HG02852 (cell line): ENCODE measurements around the gene MAML3.

Experiments used
- ATAC-seq: cut with Tn5 transposase; IDR thresholded peaks from one replicate; pipeline ENCODE4 v1.9.1; 2021; ENCODE audit warnings: mild to moderate bottlenecking, moderate library complexity; ENCODE audit not compliant: unreplicated experiment

The MAML3 gene

DNA sequence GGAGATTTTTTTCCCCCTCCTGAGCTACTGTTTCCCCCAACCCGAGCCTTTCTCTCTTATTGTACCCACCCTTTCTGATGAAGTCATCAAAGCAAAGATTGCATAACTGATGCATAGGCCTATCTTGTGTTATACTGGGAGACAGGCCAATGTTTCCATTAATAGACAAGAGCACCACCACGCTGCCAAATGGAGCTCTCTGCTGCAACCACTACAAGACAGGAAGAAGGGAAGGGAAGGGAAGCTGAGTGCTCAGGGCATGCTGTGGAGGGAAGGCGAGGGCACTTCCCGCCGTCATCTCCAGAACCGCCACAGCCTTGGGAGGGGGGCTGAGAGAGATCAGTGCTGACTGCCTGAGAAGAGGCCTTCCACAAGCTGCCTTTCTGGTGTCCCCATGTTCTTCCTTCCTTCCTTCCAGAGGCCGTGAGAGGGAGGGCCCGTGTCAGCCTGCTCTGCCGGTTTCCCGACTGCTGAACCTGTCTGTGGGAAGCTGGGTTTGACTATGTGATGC is 413.4 kb downstream of the MAML3 start:
- ATAC-seq: no peak

DNA sequence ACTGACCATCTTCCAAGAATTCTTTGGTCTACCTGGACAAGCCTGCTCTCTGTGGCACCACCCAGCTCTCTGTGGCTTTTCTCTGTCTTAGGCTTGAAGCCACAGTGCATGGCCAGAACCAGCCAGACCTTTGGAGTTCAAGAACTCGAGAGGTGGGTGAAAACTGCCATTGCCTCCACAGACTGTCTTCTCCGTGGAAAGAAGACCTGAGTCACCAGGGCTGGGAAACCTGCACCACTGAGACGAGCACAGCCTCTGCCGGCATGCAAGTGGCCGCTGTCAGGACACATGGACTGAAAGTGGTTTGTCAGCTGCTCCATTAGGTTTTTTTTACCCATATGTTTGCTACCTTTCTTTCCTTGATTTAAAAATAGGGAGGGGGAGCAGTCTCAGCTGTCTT is 413.9 kb downstream of the MAML3 start:
- ATAC-seq: no peak

DNA sequence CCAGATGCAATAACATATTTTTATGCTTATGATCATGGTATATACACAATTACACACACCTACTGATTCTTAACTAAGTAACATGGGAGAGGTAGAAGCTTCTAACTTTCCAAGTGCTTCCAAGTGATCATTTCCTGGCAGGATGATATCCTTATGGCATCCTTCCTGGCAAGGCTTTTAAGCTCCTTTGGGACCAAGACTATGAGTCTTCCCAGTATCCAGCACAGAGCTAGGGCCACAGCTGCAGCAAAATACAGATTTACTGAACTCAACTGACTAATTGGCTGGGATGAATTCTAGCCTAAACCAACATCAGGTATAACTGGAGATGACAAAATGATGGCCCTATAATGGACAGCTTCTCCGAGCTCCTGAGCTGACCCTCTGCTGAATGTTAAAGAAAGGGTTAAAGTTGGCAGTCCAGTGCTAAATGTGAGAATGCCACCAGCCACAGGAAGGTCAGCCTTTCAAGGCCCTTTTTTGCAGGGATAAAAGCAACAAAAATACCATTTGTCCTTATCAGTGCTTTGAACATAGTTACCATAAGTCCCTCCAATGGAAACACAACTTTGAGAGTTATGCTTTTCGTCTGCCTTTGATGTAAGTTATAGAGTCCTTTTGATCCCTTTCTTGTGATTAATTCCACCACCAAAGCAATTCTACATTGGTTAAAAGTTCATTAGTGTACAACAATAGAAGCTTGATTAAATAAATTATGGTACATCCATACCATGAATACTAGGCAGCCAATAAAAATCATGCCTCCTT is 415.0 kb downstream of the MAML3 start:
- ATAC-seq: no peak

DNA sequence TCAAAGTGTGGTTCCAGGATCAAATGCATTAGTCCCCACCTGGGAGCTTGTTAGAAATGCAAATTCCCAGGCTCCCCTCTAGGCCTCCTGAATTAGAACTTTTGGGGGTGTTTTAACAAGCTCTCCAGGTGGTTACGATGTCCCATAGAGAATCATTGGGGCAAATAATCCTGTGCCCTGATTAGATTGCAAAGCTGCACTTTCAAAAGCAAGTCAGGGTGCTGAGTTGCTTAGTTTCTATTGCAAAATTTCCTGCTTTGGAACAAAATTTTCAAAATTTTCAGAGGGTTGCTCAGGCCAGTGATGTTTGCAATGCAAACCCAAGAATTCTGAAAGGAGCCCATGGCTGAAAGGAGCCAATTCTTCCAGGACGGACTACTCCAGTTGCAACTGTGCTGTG is 417.3 kb downstream of the MAML3 start:
- no peak for ATAC-seq

DNA sequence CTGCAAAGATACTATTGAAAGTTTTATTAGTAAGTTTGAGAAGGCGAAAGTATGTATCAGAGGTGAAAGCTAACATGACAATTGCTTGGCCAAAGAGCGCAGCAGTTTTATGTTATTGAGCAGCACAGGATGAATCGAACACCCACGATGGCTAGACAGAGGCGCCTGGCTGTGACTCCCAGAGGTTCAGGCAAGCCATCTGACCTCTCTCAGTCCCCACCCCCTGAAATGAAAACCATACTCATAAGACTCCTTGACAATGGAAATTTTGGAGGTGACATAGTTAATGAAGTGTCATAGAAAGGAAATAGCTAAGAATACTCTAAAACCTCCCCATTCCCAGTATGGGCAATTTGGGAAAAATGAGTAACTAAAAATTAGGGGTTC is 417.7 kb downstream of the MAML3 start:
- no peak for ATAC-seq

DNA sequence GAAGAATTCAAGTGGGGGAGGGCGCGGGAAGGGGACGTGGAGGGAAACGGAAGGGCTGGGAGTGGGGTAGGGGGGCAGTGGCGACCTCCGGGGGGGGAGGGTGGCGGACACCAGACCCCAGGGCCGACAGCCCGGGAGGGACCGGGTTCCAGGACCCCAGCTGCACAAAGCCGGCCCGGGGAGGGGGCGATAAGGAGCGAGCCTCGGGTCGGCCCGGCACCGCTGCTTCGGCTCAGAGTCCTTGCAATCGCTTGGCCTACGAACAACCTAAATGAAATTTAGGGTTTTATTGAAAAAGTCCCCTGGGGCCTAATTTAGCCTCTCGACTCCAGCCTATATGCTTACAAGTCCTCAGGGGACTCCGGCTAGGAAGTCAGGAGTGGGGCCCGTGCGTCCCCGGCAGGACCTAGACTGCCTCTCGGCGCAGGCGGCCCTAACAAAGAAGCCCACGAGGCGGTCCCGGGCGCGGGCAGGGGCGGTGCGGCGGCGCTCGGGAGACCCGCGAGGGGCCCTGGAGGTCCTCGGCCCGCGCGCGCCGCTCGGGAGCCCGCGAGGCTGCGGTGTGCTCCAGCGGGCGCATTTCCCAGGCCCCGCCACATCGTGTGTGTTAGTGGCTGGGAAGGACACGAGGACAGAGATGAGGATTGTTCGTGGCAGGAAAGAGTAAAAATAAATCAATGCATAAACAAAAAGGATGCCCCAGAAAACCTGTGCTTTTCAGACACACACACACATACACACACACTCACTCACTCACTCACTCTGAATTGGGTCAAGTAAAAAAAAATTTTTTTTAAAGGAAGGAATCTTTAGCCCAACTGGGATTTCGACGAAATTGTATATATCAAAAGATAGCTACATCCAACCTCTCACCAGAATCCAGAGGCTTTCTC is 418.4 kb downstream of the MAML3 start:
- ATAC-seq: no peak

DNA sequence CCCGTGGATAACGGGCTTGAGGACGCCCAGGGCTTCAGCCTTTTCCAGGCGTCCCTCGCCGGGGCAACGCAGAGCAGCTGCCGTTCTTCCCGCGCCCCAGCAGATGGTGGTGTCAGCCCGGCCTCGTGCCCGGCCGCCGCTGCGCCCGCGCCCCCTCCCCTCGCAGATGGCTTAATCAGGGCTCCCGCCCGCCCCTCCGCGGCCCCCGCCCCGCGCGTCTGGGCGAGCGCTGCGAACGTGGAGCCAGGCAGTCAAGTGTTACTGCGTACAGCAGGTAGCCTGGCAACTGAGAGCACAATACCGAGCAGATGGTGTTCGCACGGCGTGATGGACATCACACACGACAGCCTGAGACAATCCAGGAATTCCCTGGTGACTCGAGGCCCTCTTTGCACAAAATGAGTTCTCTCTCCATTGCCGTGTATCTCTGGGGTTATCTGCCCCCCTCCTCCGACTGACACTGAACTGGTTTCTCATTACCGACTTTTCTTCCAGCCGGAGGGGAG is 419.1 kb downstream of the MAML3 start:
- peak; percentile 66 for ATAC-seq

DNA sequence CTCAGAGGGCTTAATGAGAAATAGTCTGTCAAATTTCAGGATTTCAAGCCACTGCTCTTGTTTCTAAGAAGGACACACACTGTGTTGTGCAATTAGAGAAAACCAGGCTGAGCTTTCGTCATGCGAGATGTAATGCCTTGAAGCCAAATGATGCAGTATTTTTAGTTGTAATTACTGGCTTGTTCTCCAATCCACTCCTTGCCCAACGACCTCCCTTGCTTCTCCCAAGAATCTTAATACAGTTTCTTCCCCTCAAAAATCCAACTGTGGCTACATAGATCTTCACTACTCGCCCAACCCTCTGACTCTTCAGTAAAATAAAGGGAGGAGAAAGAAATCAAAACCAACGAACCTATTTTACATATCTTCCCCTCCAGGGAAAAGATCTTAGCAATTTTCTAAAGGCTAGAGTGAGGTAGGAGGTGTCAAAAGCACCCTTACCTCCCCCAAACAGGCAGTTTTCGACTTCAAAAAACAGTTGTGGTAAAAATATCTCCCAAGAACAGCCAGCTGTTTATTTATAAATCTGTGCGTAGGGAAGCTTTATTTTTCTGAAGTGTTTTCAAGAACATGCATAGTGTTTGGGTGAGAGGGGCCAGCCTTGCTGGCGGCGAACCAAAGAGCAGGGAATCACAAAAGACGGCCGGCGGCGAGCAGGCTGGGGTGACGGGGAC is 419.6 kb downstream of the MAML3 start:
- ATAC-seq: no peak

DNA sequence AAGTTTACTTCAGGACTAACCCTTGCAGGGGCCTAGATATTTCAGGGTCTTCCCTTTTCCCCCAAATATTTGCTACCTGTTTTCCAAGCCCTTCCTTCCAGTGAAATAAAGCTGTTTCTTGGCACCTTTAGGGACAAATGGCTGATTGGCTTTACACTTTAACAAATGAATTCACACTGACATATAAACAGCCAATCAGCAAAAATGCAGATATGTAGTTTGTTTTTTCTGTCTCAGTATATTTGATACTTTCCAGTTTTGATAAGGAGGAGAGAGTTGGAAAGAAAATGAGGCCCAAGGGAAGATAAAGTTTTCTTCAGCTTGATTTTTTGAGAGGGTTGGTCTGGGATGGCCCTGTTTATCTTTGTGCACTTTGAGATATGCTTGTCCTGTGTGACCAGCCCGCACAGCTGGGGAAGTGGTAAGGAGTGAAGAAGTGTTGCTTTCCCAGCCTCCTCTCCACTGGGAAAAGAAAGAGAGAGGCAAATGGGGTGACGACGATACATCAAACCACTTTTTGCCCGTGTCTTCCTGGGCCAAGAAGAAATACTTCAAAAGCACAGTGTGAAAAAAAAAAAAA is 420.9 kb downstream of the MAML3 start:
- no peak for ATAC-seq

DNA sequence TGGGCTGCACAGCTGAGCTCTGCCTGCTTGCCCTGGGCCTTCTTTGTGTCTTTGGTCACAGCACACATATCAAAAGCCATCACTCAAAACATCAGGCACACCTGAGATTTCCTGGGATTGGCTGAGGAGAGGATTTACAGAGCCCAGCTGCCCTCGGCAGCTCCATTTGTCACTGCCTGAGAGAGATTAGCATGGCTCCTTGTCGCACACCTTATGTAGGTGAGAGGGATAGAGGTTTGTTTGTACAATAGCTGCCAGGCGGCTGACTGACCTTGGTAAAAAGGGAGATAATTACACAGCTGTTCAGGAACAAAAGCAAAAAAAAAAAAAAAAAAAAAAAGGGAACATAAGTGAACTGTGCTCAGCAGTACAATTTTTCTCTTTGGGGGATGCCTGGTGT is 425.1 kb downstream of the MAML3 start:
- ATAC-seq: no peak

DNA sequence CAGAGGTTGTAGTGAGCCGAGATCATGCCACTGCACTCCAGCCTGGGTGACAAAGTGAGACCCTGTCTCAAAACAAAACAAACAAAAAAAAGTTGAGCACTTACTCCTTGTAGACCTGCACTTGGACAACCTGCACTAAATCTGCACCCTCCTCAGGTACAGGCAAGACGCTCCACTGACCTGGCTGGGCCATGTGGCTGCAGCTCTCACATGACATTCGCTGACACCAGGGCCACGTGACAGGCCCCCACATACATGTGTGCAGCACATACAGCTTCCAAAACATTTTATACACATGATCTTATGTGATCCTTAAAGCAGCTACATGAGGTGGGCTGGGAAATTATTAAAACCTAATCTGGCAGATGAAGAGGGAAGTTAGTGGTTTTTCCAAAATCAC is 425.8 kb downstream of the MAML3 start:
- no peak for ATAC-seq

DNA sequence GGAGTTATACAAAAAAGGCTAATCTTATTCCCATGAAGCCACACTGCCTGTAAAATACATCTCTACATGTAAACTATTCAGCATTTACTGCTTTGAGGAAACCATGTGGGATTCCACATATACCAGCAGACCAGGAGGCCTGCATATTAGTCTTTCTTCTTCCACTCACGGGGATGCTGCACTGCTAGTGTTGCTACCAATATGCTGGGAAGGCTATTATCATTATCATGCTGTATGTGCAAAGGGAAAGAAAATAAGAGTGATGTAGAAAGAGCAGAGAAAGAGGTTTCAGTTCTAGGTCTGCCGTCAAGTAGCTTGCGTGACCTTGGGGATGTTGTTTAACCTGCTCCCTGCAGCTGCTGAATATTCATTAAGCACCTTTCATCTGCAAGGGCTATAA is 427.4 kb downstream of the MAML3 start:
- ATAC-seq: no peak

DNA sequence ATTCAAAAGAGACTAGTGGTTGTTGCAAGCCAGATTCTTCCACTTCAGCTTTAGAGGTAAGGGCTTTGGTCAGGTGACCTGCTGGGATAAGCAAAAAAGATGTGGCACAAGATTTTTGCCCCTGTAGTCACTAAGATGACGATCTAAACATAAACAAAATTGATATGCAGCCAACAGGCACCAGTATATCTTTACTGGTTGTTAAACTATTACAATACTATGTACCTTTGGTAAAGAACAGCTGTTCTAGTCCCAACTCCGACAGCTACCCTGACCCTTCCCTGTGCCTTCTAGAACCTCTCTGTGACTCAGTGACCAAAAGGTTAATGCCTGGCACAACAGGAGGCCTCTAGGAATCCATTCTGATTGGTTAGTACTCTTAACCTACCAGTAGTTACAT is 428.7 kb downstream of the MAML3 start:
- no peak for ATAC-seq

DNA sequence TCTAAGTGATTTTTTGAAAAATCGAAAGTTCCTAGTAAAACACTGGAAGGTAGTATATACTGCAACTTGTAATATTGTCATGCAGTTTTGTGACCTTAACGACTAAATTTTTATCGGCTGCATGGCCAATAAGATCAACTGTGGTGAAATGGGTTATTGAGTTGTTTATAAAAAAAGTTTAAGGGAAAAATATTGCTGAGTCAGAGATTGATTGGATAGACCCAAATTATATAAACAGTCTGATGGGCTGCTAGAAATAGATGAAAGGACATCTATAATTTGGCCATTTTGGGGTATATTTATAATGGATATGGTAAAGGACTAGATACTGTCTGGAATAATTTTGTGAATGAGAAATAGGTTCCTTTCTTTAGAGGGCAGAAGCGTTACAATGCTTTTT is 432.2 kb downstream of the MAML3 start:
- no peak for ATAC-seq

DNA sequence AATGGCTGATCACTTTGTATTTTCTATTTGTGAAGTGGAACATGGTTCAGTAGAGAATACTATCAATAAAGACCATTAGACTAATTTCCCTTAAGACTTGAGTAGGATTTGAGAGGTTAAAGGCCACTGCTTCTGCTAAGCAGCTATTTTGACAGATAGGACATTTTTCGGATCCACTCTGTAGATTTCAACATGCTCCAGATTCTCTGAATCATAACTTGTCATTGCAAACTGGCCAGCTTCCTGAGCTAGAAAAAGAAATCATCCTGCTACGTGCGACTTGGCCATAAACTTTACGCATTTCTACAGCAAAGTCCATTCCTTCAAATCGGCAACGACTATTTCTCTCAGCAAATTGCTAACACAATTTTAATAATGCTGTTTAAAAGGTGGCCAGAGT is 433.2 kb downstream of the MAML3 start:
- no peak for ATAC-seq

DNA sequence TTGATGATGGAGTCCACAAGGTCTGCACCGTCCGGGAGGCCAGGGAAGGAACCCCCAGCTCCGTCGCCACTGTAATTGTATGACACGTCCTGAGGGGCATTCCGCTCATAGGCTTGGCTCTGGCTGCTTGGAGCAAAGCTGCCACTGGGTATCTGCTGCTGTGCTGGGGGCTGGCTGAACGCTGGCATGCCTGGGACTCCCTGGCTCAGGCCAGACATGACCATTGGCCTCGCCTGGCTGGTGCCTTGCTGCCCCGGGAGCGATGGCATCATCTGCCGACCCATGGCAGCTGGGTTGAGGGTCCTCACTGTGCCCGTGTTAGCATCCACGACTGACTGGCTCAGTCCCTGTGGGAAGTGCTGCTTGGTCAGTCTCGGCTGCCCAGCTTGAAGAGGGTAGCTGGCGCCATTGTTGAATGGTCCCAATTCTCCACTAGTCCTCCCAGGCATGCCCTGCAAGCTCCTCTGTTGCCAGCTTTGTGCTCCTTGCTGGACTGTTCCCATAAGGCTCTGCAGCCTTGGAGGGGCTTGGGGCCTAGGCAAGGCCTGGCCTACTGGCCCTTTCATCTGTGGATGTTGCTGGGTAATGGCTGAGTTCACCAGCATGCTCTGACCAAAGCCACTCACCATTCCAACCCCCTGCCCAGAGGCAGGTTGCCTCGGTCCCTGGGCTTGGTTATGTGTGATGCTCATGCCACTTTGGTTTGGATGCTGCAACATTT is 434.4 kb downstream of the MAML3 start:
- ATAC-seq: no peak

DNA sequence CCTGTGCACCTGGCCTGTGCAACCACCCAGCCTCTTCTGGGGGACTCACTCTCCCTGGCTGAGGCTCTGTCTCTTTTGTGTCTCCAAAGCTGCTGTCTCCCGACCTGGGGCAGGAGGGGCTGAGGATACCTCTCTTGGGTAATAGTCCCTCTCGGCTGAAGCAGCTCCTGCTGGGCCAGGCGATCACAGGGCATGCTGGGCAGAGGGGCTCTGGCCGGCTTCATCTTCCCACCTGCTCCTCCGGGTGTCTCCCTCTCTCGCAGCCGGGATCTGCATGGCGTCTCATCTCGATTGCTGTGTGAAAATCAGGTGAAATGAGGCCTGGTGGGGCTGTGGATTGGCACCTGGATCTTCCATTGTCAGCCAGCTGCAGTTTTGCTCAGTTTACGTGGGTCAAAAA is 435.2 kb downstream of the MAML3 start:
- no peak for ATAC-seq

DNA sequence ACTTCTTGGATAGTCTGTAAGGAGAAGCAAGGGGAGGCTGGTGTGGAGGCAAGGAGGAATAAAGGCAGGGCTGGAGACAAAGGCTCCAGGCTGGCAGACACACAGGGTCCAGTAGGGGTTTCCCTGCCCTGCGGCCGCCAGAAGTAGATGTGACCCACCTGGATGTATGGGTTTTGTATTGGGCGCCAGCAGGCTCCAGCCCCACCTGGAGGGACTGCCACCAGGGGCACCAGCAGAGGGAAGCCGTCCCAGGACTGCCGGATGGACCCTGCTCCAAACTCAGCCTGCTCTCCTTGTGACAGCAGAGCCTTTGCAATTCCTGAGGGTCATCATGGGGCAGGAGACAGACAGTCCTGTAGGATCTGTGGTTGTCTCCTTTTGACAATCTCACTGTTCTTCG is 435.6 kb downstream of the MAML3 start:
- ATAC-seq: no peak

DNA sequence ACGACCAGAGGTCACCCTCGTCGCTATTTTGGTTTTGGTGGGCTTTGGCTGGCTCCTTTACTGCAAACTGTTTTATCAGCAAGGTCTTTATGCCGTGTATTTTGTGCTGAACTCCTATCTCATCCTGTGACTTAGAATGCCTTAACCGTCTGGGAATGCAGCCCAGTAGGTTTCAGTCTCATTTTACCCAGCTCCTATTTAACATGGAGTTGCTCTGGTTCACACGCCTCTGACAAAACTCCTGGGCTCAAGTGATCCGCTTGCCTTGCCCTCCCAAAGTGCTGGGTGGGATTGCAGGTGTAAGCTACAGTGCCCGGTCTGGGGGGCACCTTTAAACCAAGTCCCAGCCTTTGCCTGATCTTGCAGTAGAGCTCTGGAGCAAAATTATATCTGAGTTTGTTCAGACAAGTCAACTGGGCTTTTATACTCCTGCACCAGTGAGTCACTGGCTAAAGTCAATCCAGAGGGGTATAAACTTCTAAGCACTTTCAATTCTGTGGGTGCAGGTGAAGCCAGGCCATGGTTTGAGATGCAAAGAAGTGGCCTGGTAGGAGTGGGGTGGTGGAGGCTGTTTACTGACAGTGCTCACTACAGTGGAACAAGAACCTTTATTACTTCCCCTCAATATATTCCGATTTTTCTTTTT is 438.1 kb downstream of the MAML3 start:
- no peak for ATAC-seq

DNA sequence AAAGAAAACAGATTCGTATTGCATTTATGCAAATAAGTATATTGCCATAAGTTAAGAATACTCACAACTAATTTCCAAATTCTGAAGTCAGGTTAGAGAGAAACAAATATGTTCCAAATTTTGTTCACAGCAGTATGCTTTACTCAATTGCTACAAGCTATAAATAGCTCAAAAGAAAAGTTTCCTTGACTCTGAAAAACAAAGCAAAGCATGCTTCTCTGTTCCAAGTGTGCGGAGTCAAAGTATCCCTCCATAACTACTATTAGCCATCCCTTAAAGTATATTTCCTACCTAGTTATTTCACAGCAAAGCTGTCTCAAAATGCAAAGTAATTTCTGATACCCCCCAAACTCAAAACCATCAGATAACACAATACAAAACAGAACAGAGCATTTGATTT is 441.1 kb downstream of the MAML3 start:
- no peak for ATAC-seq
